Measurements from ENCODE around the gene PDK1. TPM values are rescaled to one million over a fixed set of nuclear protein-coding genes. Genes with fewer than 3 reads are reported as not detected.

PDK1 gene
- total and polyA plus RNA-seq, 4 donors: 2.9 to 20.9 (median 8.6) TPM

DNA sequence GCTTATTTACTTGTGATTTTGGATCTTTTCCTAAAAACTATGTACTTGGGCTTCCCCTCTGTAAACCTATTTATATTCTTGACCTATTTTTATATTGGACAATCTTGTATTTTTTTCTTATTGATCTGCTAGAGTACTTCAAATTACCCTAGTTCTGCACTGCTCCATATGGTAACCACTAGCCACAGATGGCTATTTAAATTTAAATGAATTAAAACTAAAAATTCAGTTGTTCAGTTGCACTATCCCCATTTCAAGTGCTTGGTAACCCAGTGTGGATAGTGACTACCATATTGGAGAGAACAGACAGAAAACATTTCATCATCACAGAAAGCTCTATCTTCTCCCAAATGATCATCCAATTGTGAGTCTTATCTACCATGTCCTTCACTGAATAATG is 74.3 kb downstream of the PDK1 start:
- Histone ChIP-seq H3K27me3 (ENCODE audit: control insufficient read depth in 3 of 3, insufficient read depth in 3 of 3, low read length in 2 of 3) (no peaks in the 10 kb centered on the region), H3K4me1 (ENCODE audit: control insufficient read depth in 5 of 5, insufficient read depth in 5 of 5, low read length in 5 of 5) (no peaks in the 10 kb centered on the region), H3K9me3 (ENCODE audit: control insufficient read depth in 4 of 4, insufficient read depth in 3 of 4, low read length in 3 of 4) (no peaks in the 10 kb centered on the region), H3K4me3 (no peak overlapping the region), H3K9ac (ENCODE audit: insufficient read depth in 1 of 2, low read length in 2 of 2) (no peak overlapping the region), H3K27ac (ENCODE audit: low read depth in 1 of 2, low read length in 1 of 2) (no peak overlapping the region), H3K36me3 (ENCODE audit: control insufficient read depth in 4 of 4, insufficient read depth in 4 of 4, low read length in 4 of 4) (no peaks in the 10 kb centered on the region)
- ATAC-seq (ENCODE audit: insufficient read depth, low FRiP score): no peak
- no peak for DNase-seq
- TF ChIP-seq, protein P1, sequence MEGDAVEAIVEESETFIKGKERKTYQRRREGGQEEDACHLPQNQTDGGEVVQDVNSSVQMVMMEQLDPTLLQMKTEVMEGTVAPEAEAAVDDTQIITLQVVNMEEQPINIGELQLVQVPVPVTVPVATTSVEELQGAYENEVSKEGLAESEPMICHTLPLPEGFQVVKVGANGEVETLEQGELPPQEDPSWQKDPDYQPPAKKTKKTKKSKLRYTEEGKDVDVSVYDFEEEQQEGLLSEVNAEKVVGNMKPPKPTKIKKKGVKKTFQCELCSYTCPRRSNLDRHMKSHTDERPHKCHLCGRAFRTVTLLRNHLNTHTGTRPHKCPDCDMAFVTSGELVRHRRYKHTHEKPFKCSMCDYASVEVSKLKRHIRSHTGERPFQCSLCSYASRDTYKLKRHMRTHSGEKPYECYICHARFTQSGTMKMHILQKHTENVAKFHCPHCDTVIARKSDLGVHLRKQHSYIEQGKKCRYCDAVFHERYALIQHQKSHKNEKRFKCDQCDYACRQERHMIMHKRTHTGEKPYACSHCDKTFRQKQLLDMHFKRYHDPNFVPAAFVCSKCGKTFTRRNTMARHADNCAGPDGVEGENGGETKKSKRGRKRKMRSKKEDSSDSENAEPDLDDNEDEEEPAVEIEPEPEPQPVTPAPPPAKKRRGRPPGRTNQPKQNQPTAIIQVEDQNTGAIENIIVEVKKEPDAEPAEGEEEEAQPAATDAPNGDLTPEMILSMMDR (IDR thresholded peaks at IDR 0.05; ENCODE audit: control extremely low read depth, extremely low read depth): no peak

DNA sequence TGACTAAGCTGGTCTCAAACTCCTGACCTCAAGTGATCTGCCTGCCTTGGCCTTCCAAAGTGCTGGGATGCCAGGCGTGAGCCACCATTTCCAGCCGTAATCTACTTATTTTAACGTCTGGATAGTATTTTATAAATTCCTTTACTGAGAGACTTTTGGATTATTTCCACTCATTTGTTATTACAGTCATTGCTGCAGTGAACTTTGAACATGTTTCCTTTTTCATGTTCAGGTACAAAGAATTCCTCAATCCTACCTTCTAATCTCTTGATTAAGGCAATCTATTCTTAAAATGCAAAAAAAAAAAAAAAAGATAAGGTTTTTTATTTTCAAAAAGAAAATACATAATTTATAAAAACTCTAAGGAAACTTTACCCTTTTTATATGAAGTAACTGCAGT is 78.6 kb downstream of the PDK1 start:
- H3K27ac ChIP-seq (ENCODE audit: low read depth in 1 of 2, low read length in 1 of 2): no peak overlapping the region
- H3K9me3 ChIP-seq (ENCODE audit: control insufficient read depth in 4 of 4, insufficient read depth in 3 of 4, low read length in 3 of 4): no peaks in the 10 kb centered on the region
- TF ChIP-seq, protein P1 (IDR thresholded peaks at IDR 0.05; ENCODE audit: control extremely low read depth, extremely low read depth): no peak
- no peaks in the 10 kb centered on the region for H3K4me1 ChIP-seq (ENCODE audit: control insufficient read depth in 5 of 5, insufficient read depth in 5 of 5, low read length in 5 of 5)
- no peaks in the 10 kb centered on the region for H3K36me3 ChIP-seq (ENCODE audit: control insufficient read depth in 4 of 4, insufficient read depth in 4 of 4, low read length in 4 of 4)
- no peak overlapping the region for H3K9ac ChIP-seq (ENCODE audit: insufficient read depth in 1 of 2, low read length in 2 of 2)
- 82 to 95% methylated on average over 3 of the region's 3 CpGs for WGBS, 2 donors
- DNase-seq (no peak), ATAC-seq (ENCODE audit: insufficient read depth, low FRiP score) (no peak)
- H3K27me3 ChIP-seq (ENCODE audit: control insufficient read depth in 3 of 3, insufficient read depth in 3 of 3, low read length in 2 of 3): peaks cover 0 to 4% (median 0%) of the 10 kb centered on the region in 3 donors
- H3K4me3 ChIP-seq: no peak overlapping the region

- 97% methylated on average over 5 of the region's 5 CpGs for WGBS, 2 donors
- no peak overlapping the region for H3K27ac ChIP-seq (ENCODE audit: low read depth in 1 of 2, low read length in 1 of 2)
- no peak overlapping the region for H3K4me3 ChIP-seq
- no peak overlapping the region for H3K9ac ChIP-seq (ENCODE audit: insufficient read depth in 1 of 2, low read length in 2 of 2)
- DNase-seq (no peak), ATAC-seq (ENCODE audit: insufficient read depth, low FRiP score) (no peak)
- TF ChIP-seq, protein P1 (IDR thresholded peaks at IDR 0.05; ENCODE audit: control extremely low read depth, extremely low read depth): no peak
- H3K36me3 ChIP-seq (ENCODE audit: control insufficient read depth in 4 of 4, insufficient read depth in 4 of 4, low read length in 4 of 4): no peaks in the 10 kb centered on the region
- H3K4me1 ChIP-seq (ENCODE audit: control insufficient read depth in 5 of 5, insufficient read depth in 5 of 5, low read length in 5 of 5): no peaks in the 10 kb centered on the region
- H3K9me3 ChIP-seq (ENCODE audit: control insufficient read depth in 4 of 4, insufficient read depth in 3 of 4, low read length in 3 of 4): no peaks in the 10 kb centered on the region
- H3K27me3 ChIP-seq (ENCODE audit: control insufficient read depth in 3 of 3, insufficient read depth in 3 of 3, low read length in 2 of 3): peaks cover 0 to 4% (median 0%) of the 10 kb centered on the region in 3 donors
Observed at GRCh38 chr2:172635548-172635947, 79.7 kb downstream of the PDK1 start.

- Histone ChIP-seq H3K27ac (ENCODE audit: low read depth in 1 of 2, low read length in 1 of 2) (no peak overlapping the region), H3K4me1 (ENCODE audit: control insufficient read depth in 5 of 5, insufficient read depth in 5 of 5, low read length in 5 of 5) (peaks cover 0 to 9% (median 0%) of the 10 kb centered on the region in 5 donors), H3K36me3 (ENCODE audit: control insufficient read depth in 4 of 4, insufficient read depth in 4 of 4, low read length in 4 of 4) (no peaks in the 10 kb centered on the region), H3K4me3 (no peak overlapping the region), H3K9ac (ENCODE audit: insufficient read depth in 1 of 2, low read length in 2 of 2) (no peak overlapping the region), H3K9me3 (ENCODE audit: control insufficient read depth in 4 of 4, insufficient read depth in 3 of 4, low read length in 3 of 4) (no peaks in the 10 kb centered on the region), H3K27me3 (ENCODE audit: control insufficient read depth in 3 of 3, insufficient read depth in 3 of 3, low read length in 2 of 3) (peaks cover 0 to 10% (median 0%) of the 10 kb centered on the region in 3 donors)
- ATAC-seq (ENCODE audit: insufficient read depth, low FRiP score) (no peak), DNase-seq (no peak)
- TF ChIP-seq, protein P1 (IDR thresholded peaks at IDR 0.05; ENCODE audit: control extremely low read depth, extremely low read depth): no peak
- WGBS, 2 donors: 31 to 68% methylated on average over 3 of the region's 3 CpGs
Observed at GRCh38 chr2:172639256-172639655, 83.4 kb downstream of the PDK1 start.
